ENCODE data around the gene RINT1.
"Not testable (repeated sequence)": the region's sequence is repeated elsewhere in the genome, so short reads cannot be mapped to it uniquely, and the experiment has no call there.

The RINT1 gene

DNA sequence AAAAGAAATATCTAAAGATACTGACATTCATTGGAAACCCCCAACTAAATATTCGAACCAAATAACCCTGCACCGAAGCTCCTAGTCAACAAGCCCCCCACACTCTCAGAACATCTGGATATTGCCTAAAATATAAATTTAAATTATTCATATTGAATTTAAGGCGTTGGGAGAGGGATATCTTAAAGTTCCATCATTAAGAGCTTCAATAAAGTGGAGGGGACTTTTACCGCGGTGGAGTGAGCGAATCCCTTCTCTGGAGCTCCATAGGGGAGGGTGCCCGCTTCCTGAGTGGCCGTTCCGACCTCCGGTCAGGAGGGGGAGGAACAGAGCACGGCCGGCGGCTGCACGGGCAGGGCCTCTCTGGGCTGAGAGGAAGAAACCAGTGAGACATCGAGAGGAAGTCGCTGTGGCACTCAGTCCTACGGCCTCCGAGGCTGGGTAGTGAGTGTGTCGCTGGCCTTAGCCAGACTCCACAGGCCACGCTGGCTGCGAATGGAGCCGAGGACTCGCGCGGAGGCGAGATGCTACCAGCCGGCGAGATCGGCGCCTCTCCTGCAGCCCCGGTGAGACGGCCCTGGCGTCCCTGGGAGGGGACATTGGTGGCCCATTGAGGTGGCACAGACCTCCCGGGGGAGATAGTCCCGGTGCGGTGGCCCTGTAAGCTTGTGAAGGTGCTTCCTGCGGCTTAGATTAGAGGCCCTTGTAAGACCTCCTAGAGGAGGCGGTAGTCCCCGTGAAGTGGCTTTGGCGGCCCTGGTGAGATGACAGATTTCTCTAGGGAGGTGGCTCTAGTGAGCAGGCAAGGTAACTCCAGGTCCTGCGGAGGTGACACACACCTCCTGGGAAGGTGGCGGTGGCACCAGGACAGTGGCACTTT lies at the start of gene RINT1:
Gene RINT1, plus strand, starts transcription at position 410 of the 880 bp plus-strand sequence. Its CDS starts 115 bp downstream, at position 525.
- TF ChIP-seq ZNF274 (IDR thresholded peaks at IDR 0.05; ENCODE audit: low read depth, low read length) = no peak
- H3K4me3 ChIP-seq (ENCODE audit: low read length) = peak within 1 kb of the TSS; percentile 85

DNA sequence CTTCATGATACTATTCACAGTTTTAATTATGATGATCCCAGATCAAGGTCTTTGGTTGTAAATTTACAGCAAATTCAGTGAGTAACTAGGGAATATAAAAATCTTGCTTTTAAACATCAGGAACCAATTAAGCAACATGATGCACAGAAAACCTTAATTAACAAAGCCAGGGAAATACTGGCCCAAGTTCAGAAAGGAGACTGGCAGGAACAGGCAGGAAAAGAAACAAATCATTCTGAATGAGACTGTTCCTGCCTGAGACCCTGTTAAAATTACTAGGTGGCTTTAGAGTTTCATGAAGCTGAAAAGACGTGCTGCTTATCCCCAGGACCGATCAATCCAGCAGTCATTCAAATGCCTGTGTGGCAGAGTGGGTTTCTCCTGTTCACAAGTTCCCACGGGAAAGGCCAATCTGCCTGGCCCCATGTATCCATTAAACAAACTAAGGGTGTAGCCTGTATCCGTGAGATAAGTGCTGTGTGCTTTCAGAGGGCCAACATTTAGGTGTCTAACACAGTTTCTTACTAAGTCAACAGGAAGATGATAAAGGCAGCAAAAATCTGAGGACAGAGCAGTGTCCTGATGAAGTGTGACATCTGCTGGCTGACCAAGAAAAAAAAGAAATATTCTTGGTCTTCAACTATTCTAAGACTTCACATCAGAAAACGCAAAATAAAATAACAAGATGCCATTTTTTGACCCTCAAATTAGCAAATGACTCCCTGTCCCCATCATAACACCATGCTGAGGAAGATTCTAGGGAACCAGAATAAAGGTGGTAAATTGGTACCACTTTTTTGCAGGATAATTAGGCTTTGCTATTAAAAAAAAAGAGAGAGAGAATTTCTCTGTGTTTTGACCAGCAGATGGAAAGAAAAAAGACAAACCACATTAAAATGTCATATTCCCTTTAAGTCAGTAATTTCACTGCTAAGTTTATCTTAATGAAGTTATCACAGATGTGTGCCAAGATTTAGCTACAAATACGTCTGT lies 44.1 kb upstream of the RINT1 start:
- no peak for TF ChIP-seq ZNF274 (IDR thresholded peaks at IDR 0.05; ENCODE audit: low read depth, low read length)
- H3K4me3 ChIP-seq (ENCODE audit: low read length) = no peak overlapping the region

- TF ChIP-seq ZNF274 (IDR thresholded peaks at IDR 0.05; ENCODE audit: low read depth, low read length) = no peak
- no peak overlapping the region for H3K4me3 ChIP-seq (ENCODE audit: low read length)
Measured at GRCh38 chr7:105489409-105489808, 42.6 kb upstream of the RINT1 start.

- no peak for TF ChIP-seq ZNF274 (IDR thresholded peaks at IDR 0.05; ENCODE audit: low read depth, low read length)
- H3K4me3 ChIP-seq (ENCODE audit: low read length) = no peak overlapping the region
Measured at GRCh38 chr7:105493196-105493922, 38.6 kb upstream of the RINT1 start.

DNA sequence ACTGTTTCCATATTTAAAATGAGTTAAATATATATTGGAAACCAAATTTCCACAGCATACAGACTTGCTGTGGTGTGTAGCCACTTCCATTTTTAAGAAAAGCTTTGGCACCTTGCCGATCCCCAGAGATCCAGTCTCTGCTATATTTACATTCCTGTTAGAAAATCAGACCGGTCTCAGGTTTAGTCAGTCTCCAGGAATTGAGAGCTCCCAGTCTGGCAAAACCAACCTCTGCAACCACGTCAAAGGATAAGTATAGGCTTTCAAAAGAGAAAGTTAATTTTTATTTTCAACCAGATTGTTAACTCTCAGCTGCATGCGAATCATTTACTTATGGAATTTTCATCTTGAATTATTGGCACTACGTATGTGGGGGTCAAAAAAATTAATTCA lies 38.1 kb upstream of the RINT1 start:
- no peak for TF ChIP-seq ZNF274 (IDR thresholded peaks at IDR 0.05; ENCODE audit: low read depth, low read length)
- H3K4me3 ChIP-seq (ENCODE audit: low read length) = no peak overlapping the region

- H3K4me3 ChIP-seq (ENCODE audit: low read length) = no peak overlapping the region
- TF ChIP-seq ZNF274 (IDR thresholded peaks at IDR 0.05; ENCODE audit: low read depth, low read length) = no peak
Measured at GRCh38 chr7:105496521-105496920, 35.5 kb upstream of the RINT1 start.

- H3K4me3 ChIP-seq (ENCODE audit: low read length) = no peak overlapping the region
- TF ChIP-seq ZNF274 (IDR thresholded peaks at IDR 0.05; ENCODE audit: low read depth, low read length) = no peak
Measured at GRCh38 chr7:105497016-105497415, 35.0 kb upstream of the RINT1 start.

- no peak overlapping the region for H3K4me3 ChIP-seq (ENCODE audit: low read length)
- TF ChIP-seq ZNF274 (IDR thresholded peaks at IDR 0.05; ENCODE audit: low read depth, low read length) = no peak
Measured at GRCh38 chr7:105502173-105502572, 29.8 kb upstream of the RINT1 start.

GRCh38 chr7:105512415-105512814 lies 19.6 kb upstream of the RINT1 start:
- H3K4me3 ChIP-seq (ENCODE audit: low read length) = no peak overlapping the region
- no peak for TF ChIP-seq ZNF274 (IDR thresholded peaks at IDR 0.05; ENCODE audit: low read depth, low read length)

- TF ChIP-seq ZNF274 (IDR thresholded peaks at IDR 0.05; ENCODE audit: low read depth, low read length) = no peak
- no peak overlapping the region for H3K4me3 ChIP-seq (ENCODE audit: low read length)
Measured at GRCh38 chr7:105512926-105513526, 19.0 kb upstream of the RINT1 start.

GRCh38 chr7:105515610-105516009 lies 16.4 kb upstream of the RINT1 start:
- H3K4me3 ChIP-seq (ENCODE audit: low read length) = not testable (repeated sequence)

GRCh38 chr7:105519353-105519752 lies 12.6 kb upstream of the RINT1 start:
- TF ChIP-seq ZNF274 (IDR thresholded peaks at IDR 0.05; ENCODE audit: low read depth, low read length) = no peak
- H3K4me3 ChIP-seq (ENCODE audit: low read length) = no peak overlapping the region

DNA sequence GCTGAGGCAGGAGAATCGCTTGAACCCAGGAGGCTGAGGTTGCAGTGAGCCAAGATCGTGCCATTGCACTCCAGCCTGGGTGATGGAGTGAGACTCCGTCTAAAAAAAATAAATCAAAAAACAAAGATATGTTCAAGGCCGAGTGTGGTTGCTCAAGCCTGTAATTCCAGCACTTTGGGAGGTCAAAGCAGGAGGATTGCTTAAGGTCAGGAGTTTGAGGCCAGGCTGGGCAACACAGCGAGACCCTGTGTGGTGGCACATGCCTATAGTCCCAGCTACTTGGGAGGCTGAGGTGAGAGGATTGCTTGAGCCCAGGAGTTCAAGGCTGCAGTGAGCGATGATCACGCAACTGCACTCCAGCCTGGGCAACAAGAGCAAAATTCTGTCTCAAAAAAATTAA lies 11.4 kb upstream of the RINT1 start:
- H3K4me3 ChIP-seq (ENCODE audit: low read length) = peak overlapping the region; percentile 96
